PC-3 (cell line): ENCODE results near the gene CCL20. TPM values are rescaled to one million over a fixed set of nuclear protein-coding genes. Genes with fewer than 3 reads are reported as not detected.
A peak's percentile ranks its signal among the peaks of the same experiment; 100 is the strongest.

Source experiments
- ATAC-seq: fragments of 200-7000 bp; cut with Tn5 transposase; 2 replicates; pipeline ENCODE4 v1.9.1; 2020; ENCODE audit warnings: mild to moderate bottlenecking, moderate library complexity
- BruUV-seq: library from RNA; stranded (reverse); fragments of 400-500 nt; replicated peaks from 2 replicates; lab custom pipeline; 2021; lab: Mats Ljungman, UMichigan
- CTCF ChIA-PET: fragments of 300-600 bp; sonication (Branson Sonifier 250); formaldehyde crosslinking; loops from one replicate; lab custom pipeline; 2022; ENCODE audit warnings: antibody characterized with exemption; lab: Charles Lee
- POLR2A ChIA-PET: fragments of 300-600 bp; sonication (Branson Sonifier 250); formaldehyde crosslinking; loops from one replicate; lab custom pipeline; 2022; ENCODE audit warnings: antibody characterized with exemption; ENCODE audit not compliant: unreplicated experiment; lab: Charles Lee
- DNase-seq: peaks from one replicate; pipeline ENCODE4 v3.0.0-alpha.2; 2015
- H2AFZ ChIP-seq: fragments of 300-600 bp; sonication (generic); 2 replicates; pipeline ENCODE4 v1.6.0; 2016; ENCODE audit warnings: antibody characterized with exemption, low read length
- H3F3A ChIP-seq: fragments of 300-600 bp; sonication (generic); one replicate; pipeline ENCODE4 v1.6.0; 2017; ENCODE audit warnings: antibody characterized with exemption, low read length, control low read depth, mild to moderate bottlenecking; ENCODE audit not compliant: unreplicated experiment
- H3K27ac ChIP-seq: fragments of 300-600 bp; sonication (generic); 2 replicates; pipeline ENCODE4 v1.5.1; 2016; ENCODE audit warnings: mild to moderate bottlenecking, low read length
- H3K27me3 ChIP-seq: fragments of 300-600 bp; sonication (generic); 2 replicates; pipeline ENCODE4 v1.6.1; 2016; ENCODE audit warnings: low read length, mixed read lengths
- H3K36me3 ChIP-seq: fragments of 300-600 bp; sonication (generic); 2 replicates; pipeline ENCODE4 v1.6.1; 2016; ENCODE audit warnings: low read depth, mixed run types, low read length, mixed read lengths
- H3K4me1 ChIP-seq: fragments of 300-600 bp; sonication (generic); 2 replicates; pipeline ENCODE4 v1.5.1; 2016; ENCODE audit warnings: low read length; ENCODE audit not compliant: insufficient read depth
- H3K4me2 ChIP-seq: fragments of 300-600 bp; sonication (generic); 2 replicates; pipeline ENCODE4 v1.6.0; 2016; ENCODE audit warnings: low read length
- H3K4me3 ChIP-seq: fragments of 300-600 bp; sonication (generic); 2 replicates; pipeline ENCODE4 v1.5.1; 2016; ENCODE audit warnings: mild to moderate bottlenecking, low read length, mixed read lengths
- H3K79me2 ChIP-seq: fragments of 300-600 bp; sonication (generic); 2 replicates; pipeline ENCODE4 v1.6.1; 2017; ENCODE audit warnings: low read length, mixed read lengths
- H3K9ac ChIP-seq: fragments of 300-600 bp; sonication (generic); 2 replicates; pipeline ENCODE4 v1.6.0; 2016; ENCODE audit warnings: mild to moderate bottlenecking, low read length
- H3K9me2 ChIP-seq: fragments of 300-600 bp; sonication (generic); replicated peaks from 2 replicates; pipeline ENCODE4 v1.6.1; 2016; ENCODE audit warnings: mixed run types, low read length, mixed read lengths
- H3K9me3 ChIP-seq: fragments of 300-600 bp; sonication (generic); 2 replicates; pipeline ENCODE4 v1.6.1; 2016; ENCODE audit warnings: low read length, mixed read lengths
- H4K20me1 ChIP-seq: fragments of 300-600 bp; sonication (generic); 2 replicates; pipeline ENCODE4 v1.6.1; 2016; ENCODE audit warnings: low read length, mixed read lengths
- EZH2 ChIP-seq: fragments of 300-600 bp; sonication (generic); IDR thresholded peaks from one replicate; pipeline ENCODE4 v1.6.1; 2017; ENCODE audit warnings: antibody characterized with exemption, mild to moderate bottlenecking, low read length; ENCODE audit not compliant: unreplicated experiment
- EZH2phosphoT487 ChIP-seq: fragments of 300-600 bp; sonication (generic); IDR thresholded peaks from 2 replicates; pipeline ENCODE4 v1.6.1; 2018; ENCODE audit warnings: mild to moderate bottlenecking, antibody characterized with exemption, low read length, borderline replicate concordance
- intact Hi-C: fragments of 100-400 bp; cut with micrococcal nuclease; formaldehyde crosslinking; loops from 2 replicates; pipeline ENCODE4 v1.9.0; 2023
- total RNA-seq: library from RNA; depleted of rRNA; stranded (reverse); fragments of >200 nt; gene quantifications from 2 replicates; pipeline ENCODE4 v1.2.3, GENCODE V29; 2014
- TF ChIP-seq, protein P1 (sequence below): fragments of 300-600 bp; sonication (generic); conservative IDR thresholded peaks from 2 replicates; pipeline ENCODE4 v1.5.1; 2017; ENCODE audit warnings: antibody characterized with exemption, low read depth, mild to moderate bottlenecking, low read length

CCL20 gene
- total RNA-seq, 1 experiment from 2014 or later, result 1.8 TPM

DNA sequence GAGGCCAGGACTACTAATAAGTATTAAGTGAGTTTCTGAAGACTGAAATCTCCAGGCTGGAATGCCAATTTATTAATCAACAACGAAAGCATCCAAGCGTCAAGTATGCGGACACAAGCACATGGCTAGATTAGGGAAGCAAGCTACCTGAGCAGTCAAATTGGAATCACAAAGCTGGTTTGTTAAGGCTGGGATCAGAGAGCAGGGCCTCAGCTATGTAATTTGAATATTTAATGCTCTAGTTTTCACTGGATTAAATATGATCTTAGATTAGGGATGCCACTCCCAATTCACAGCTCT is 5.7 kb downstream of the CCL20 start:
- Histone ChIP-seq H2AFZ (peak overlapping the region; percentile 24; the same call in 1 of the 2 replicates), H3K36me3 (no peaks in the 10 kb centered on the region), H3K9ac (peak overlapping the region; percentile 74), H3K4me3 (no peak overlapping the region), H3K27me3 (no peaks in the 10 kb centered on the region), H3K27ac (peak overlapping the region; percentile 98), H3K9me3 (no peaks in the 10 kb centered on the region), H3K4me2 (peak overlapping the region; percentile 29), H3K4me1 (peaks cover 42% of the 10 kb centered on the region), H4K20me1 (no peaks in the 10 kb centered on the region), H3K9me2 (no peaks in the 10 kb centered on the region), H3K79me2 (peaks cover 13% of the 10 kb centered on the region), H3F3A (peaks cover 15% of the 10 kb centered on the region)
- ATAC-seq (no peak), DNase-seq (no peak)
- BruUV-seq, result no TSS peak
- POLR2A ChIA-PET, result no interaction called here
- CTCF ChIA-PET, result interaction anchor here (0.7 to 1.6 kb wide), 3 partner anchors 28 to 71 kb away, joined by 3 to 9 read pairs (median 6); no protein-coding TSS in a partner anchor
- intact Hi-C loops, result loop anchor here (2.0 kb wide), 1 partner anchor 59 kb away; no protein-coding TSS in a partner anchor
- TF ChIP-seq, protein P1, sequence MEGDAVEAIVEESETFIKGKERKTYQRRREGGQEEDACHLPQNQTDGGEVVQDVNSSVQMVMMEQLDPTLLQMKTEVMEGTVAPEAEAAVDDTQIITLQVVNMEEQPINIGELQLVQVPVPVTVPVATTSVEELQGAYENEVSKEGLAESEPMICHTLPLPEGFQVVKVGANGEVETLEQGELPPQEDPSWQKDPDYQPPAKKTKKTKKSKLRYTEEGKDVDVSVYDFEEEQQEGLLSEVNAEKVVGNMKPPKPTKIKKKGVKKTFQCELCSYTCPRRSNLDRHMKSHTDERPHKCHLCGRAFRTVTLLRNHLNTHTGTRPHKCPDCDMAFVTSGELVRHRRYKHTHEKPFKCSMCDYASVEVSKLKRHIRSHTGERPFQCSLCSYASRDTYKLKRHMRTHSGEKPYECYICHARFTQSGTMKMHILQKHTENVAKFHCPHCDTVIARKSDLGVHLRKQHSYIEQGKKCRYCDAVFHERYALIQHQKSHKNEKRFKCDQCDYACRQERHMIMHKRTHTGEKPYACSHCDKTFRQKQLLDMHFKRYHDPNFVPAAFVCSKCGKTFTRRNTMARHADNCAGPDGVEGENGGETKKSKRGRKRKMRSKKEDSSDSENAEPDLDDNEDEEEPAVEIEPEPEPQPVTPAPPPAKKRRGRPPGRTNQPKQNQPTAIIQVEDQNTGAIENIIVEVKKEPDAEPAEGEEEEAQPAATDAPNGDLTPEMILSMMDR, result no peak
- TF ChIP-seq EZH2 (no peak), EZH2phosphoT487 (no peak)

DNA sequence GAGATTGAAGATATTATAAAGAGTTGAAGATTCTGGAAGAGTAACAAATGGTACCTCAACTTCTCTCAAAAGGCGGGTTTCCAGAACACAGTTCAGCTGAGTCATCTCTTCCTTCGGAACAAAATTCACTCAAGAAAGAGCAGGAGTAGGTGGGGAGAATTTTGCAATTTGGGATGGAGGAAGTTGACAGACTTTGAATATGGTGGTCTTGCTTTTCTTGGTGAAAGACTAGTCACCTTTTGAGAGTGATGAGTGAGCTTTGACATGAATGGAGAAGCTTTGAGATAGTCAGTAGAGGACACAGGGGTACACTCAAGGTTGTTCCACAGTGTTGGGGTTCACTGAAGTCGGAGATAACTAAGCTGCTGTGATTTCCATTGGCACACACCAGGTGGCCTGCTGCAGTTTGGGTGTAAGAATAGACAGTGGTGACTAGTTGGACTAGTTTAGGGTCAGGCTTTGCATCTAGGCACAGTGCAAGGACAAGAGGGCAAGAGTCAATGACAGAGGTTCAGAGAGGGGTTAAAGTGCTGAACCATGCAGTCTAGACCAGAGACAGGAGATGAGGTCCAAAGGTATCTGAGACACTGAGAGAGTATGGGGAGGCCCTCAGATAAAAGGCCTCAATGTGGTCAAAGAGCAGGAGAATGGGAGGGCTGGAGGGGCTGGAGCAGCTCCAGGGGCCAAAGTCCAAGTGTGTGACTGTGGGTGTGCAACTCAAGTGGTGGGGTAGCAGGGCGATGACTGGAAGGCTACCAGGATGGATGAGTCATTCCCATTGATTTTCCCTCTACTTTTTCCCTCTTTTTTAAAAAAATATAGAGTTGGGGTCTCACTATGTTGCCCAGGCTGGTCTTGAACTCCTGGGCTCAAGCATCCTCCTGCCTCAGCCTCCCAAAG is 7.7 kb downstream of the CCL20 start:
- no peaks in the 10 kb centered on the region for H3K9me2 ChIP-seq
- peaks cover 37% of the 10 kb centered on the region for H3K4me1 ChIP-seq
- H3K4me2 ChIP-seq, result no peak overlapping the region
- CTCF ChIA-PET, result no interaction called here
- H3K79me2 ChIP-seq, result peaks cover 9% of the 10 kb centered on the region
- H3K9ac ChIP-seq, result no peak overlapping the region
- no peak overlapping the region for H3K4me3 ChIP-seq
- H4K20me1 ChIP-seq, result no peaks in the 10 kb centered on the region
- intact Hi-C loops, result no loop called here
- H2AFZ ChIP-seq, result no peak overlapping the region
- POLR2A ChIA-PET, result no interaction called here
- DNase-seq, result peak; percentile 23
- no peak for ATAC-seq
- BruUV-seq, result no TSS peak
- no peaks in the 10 kb centered on the region for H3K27me3 ChIP-seq
- H3K27ac ChIP-seq, result no peak overlapping the region
- no peaks in the 10 kb centered on the region for H3K9me3 ChIP-seq
- H3K36me3 ChIP-seq, result no peaks in the 10 kb centered on the region
- TF ChIP-seq, protein P1, result no peak
- no peak for TF ChIP-seq EZH2
- TF ChIP-seq EZH2phosphoT487, result no peak
- peaks cover 15% of the 10 kb centered on the region for H3F3A ChIP-seq
